AML-193 (cell line): ENCODE data around the gene UVRAG.

Experiments used
- DNase-seq, 2 experiments: peaks; one replicate each; lab custom pipeline; 2025; lab: John Stamatoyannopoulos, UW

UVRAG gene

DNA sequence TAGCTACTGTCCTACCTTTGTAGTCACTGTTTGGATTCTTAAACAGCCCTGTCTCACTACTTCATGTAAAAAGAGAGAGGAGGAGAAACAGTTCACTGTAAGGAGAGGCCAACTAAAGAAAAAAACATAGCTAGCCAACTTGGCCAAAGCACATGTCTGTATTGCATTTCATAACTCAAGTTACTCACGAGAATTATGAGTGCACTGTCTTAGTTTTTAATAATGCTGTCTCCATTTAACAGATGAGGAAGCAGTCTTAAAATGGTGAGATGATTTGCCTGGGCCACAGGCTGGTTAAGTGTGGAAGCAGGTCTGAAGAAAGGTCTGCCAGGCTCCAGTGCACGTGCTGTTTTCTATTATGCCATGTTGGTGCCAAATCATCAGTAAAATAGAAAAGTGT is 104.5 kb downstream of the UVRAG start:
- DNase-seq, result no peak

DNA sequence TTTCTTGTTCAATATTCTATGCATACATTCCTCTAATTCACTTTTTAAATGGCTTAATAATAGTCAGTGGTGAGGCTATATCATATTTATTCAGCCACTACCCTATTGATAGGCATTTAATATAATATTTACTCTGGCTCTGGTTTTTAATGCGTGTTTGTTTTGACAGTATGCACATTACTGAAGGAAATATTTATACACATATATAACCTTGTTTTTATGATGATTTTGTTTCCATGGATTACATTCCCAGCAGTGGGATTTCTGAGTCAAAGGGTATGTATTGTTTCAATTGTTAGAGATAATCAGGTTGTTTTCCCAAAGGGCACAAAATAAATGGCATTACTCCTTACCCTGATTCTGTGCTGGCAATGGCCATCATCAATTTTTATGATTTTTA is 105.8 kb downstream of the UVRAG start:
- no peak for DNase-seq

DNA sequence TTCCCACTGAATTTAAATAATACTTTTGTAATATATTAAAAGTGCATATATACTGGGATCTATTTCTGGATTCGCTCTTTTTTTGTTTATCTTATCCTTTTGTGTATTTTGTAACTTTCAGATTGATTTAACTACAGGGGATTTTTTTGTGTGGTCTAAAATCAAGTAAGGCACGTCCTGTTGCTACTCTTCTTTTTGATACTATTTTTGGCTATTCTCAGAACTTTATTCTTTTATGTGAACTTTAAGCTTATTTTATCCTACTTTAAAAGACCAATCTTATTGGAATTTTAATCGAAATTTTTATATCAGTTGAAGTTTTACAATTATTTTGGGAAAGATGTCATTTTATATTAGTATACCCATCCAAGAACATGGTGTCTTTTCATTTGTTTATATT is 106.8 kb downstream of the UVRAG start:
- DNase-seq, result no peak

DNA sequence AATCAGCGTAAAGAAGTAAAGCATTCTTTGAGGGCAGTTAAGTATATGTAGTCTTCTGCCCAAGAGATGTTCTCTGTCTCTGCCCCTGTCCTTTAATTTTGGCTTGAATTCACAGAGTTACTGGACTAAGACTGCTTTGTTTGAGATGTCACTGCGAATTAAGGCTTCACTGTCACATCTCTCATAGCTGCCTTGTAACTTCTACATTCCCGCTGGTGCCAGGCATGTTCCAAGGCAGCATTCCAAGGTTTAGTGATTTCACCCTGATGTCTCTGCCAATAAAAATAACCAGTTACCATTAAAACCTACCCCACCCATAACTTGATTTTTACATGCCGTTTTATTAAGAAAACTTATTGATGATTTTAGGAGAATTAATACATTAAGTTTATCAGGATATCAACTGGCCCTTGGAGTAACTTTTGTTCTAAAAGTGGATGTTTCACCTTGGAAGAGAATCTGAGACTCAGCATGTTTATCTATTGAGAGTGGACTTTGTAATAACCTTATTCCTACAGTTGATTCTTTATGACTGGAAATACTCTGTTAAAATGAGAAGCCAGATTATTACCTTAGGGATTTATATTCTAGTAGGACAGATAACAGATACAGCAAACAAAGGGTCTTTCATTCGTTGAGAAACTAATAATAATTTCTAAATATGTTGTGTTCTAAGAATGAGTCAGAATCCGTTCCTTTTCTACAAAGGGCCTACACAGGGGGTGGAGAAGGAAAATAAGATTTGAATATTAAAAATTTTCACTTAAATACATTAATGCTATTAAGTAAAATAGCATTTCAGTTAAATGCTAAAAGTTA is 110.2 kb downstream of the UVRAG start:
- DNase-seq, result no peak

DNA sequence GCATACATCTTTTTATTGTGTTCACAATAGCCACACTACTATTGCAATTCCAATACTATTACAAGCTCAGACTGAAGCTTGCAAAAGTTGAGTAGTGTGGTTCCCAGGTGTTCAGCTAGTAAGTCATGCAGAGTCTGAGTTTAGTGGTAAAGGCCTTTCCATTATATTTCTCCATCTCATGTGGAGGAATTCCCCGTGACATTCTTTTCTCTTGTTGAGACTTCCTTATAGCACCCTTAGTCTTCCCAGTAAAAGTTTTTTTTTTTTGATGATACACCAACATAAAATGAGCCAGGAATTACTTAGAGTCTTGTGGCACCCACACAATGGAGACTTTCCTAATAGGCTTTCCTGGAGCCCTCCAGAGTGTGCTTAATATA is 110.8 kb downstream of the UVRAG start:
- no peak for DNase-seq

DNA sequence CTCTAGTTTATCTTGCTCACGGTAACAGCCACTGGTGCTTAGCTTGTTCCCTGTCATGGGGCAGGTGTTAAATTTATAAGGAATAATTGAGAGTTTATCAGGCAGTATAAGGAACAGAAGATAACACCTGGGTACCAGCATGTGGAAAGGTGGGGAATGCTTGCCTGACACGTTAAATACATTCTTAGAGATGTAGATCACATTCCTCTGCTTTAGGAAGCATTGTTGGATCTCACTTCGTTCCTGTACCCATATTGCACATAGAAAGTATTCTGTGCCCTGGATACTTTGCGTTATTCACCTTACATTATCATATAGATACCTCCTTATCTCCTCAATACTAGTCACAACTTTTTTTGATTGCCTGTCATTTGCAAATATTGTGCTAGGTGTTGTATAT is 114.7 kb downstream of the UVRAG start:
- DNase-seq, result no peak

DNA sequence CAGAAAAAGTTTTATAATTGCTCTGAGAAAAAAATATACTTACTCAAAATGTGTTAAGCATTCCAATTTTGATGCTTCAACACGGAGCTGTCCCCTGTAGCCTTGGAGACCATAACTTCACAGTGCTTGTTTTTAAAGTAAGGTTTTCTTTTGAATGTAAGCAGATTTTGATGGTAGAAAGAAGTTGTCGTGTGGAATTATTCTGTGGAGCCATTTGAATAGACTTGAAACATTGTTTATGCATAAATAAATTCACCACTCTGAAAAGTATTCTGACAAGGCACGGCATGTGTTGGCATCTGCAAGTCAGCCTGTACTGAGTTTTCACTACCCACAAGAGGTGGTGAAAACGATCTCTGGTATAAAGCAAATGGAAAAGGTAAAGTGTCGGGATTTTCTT is 115.5 kb downstream of the UVRAG start:
- no peak for DNase-seq

DNA sequence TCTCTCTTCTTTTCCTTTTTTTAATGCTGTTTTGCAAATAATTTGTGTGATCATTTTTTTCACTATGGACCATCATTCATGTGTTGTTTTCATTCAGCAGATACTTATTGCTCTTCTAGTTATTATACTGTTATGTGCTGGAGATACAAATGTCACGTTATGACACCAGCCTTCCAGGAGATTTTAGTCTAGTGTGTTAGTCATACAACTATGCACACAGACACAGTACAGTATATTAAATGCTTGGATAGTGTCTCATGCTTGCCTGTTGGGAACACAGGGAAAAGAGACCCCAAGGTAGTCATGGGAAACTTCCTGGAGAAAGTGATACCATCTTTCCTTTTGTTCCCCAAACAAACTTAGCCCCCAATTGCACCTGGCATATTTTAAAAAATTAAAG is 116.1 kb downstream of the UVRAG start:
- no peak for DNase-seq

DNA sequence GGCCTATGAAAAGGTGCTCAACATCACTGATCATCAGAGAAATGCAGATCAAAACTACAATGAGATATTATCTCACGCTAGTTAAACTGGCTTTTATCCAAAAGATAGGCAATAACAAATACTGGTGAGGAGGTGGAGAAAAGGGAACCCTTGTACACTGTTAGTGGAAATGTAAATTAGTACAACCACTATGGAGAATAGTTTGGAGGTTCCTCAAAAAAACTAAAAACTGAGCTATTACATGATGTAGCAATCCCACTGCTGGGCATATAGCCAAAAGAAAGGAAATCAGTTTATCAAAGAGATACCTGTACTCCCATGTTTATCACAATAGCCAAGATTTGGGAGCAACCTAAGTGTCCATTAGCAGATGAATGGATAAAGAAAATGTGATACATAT is 118.7 kb downstream of the UVRAG start:
- DNase-seq, result peak in 1 of 2 experiments; percentile 7

DNA sequence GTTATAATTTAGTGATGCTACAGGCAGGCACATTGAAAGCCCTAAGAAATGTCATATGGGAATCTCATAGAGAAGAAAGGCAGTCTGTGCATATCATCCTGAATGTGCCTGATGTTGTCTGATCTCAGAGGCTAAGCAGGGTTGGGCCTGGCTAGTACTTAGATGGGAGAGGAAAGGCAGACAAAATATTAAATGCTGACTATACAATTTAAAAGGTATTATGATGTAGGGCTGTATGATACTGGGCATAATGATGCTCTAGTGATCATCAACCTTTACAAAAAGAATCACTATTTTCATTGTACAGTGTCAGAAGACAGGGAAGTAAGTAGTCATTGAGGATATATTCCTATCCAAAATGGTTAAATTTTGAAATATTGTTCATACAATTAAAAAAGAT is 119.8 kb downstream of the UVRAG start:
- no peak for DNase-seq

DNA sequence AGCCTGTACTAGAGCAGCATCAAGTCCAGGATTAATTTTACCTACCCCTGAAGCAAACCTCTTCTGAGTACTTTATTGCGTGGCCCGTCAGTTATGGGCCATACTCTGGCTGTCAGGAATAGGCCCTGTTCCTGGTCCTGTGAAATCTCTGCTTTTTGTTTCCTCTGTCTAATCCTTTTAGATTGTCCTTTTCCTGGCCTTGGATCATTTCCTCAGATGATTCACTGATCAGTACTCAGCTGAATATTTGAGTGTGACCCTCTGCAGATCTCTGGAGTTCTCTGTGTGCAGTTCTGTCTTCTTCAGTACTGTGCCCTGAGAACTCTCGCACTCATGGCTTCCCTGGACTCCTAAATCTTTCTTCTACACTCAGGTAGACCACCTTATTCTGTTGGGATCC is 123.5 kb downstream of the UVRAG start:
- no peak for DNase-seq

DNA sequence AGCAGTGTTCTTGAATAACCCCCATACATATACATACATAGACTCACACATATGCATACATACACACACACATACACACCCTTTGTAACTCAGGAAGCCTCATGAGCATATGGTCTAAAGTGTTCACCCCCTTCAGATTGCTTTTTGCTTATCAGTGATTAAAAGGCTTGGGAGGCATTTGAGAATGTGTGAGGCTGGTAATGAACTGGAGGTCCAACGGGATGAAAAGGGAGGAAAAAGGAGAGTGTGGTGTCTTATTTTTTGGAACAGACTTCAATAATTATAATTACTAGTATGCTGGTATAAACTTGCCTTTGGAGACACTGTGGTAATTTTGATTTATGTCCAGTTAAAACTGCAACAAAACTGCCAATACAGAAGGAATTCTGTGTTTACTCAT is 124.5 kb downstream of the UVRAG start:
- DNase-seq, result no peak

DNA sequence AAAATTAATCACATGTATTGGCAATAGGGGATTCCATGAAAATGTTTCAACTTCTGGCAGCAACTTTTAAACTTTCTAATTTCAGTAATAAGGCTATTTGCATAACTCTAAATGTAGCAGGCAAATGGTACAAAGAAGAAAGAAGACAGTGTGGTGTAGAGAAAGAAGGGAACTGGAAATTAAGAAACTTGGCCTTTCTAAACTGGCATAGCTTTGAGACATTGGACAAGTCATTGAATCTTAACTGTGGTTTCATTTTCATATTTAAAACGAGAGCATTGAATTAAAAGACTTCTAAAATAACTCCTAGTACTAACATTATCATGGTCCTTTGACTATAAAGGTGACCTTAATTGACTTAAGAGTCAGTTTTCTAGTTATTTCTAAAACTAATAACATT is 125.0 kb downstream of the UVRAG start:
- DNase-seq, result no peak

DNA sequence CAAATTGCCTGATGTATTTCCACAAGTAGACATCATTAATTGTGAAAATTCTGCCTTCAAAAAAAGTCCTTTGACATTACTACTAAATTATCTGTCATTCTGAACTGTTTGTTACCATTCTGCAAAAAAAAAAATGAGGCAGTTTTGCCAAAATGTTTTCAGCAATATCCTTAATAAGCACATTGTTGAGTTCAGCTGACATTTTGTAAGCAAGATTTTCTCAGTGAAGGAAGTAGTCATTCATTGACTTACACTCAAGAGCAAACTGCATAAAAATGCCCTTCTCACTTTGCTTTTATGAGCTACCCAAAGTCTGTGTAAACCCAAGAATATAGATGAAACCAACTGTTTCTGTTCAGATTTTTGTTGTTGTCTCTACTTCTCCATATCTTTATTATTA is 125.9 kb downstream of the UVRAG start:
- no peak for DNase-seq

DNA sequence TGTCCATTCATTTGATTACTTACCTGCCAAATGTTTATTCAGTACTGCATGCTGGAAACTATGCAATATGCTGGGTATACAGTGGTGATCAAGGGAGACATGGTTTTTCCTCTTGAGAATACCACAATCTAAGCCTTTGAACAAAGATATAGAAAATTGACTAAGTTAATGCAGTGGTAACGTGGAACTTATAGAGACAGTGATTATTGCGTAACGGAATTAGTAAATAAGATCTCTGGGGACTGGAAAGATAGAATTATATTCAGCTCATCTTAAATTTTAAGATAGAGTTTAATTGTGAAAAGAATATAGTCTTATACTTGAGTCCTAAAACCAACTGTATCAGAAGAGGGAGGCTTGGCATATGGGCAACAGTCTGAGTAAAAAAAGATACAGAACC is 129.5 kb downstream of the UVRAG start:
- DNase-seq, result no peak

DNA sequence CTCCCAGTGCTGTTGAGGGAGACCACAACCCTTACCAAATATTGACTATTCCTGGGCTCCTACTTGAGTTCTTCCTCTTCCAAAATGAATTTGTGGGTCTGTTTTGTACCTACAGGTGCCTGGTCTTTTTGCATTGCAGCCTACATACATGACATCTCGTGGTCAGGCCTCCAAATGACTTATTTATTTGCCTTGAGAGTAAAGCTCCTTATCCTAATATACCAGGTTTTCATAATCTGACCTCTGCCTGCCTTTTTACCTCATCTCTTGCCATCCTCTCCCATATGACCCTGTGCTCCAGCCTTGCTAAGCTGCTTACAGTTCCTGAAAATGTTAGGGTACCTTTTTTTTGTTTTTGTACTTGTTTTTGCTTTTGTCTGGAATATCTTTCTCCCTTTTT is 130.4 kb downstream of the UVRAG start:
- DNase-seq, result no peak

DNA sequence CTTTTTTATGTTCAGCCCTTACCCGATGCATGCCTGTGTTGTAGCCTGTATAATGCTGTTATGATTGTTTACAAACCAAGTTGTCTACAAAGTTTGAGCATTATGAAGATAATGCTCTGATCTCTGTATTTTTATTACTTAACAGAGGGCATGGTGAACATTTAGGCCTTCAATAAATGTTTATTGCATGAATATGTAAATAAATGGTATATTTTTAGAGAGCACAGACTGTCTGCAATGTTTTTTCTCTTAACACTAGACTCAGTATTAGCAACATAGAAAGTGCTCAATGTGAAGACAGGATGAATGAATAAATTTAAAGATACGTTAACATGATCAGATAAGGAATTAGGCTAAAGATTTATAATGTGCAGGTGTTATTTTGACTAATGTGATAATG is 130.9 kb downstream of the UVRAG start:
- no peak for DNase-seq

DNA sequence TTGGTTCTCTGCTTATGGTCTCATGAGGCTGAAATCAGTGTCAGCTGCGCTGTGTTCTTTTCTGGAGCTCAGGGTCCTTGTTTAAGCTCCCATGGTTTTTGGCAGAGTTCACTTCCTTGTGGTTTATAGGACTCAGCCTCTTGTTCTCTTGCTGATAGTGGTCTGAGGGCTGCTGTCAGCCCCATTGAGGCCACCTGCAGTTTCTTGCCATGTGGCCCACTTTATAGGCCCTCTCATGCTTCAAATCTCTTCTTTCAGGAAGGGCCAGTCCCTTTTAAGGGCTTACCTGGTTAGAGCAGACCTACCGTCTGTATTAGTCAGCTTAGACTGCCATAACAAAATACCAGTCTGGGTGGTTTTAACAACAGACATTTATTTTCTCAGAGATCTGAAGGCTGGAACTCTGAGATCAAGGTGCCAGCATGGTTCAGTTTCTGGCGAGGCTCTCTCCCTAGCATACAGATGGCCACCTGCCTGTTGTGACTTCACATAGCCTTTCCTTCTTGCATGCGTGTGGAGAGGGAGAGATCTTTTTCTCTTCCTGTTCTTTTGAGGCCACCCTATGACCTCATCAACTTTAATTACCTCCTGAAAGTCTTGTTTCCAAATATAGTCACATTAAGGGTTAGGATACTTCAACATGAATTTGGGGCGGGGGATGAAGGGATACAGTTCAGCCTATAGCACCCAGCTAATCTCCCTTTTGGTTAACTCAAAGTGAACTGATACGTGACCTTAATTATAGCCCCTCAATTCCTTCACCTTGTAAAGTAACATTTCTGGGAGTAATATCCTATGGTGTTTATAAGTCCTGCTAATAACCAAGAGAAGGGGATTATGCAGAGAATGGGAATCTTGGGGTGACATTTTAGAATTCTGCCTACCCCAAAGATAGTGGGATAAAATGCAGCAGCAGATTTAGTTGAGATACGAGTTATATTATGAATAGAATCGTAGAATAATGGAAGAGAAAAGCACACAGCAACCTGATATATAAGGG is 131.8 kb downstream of the UVRAG start:
- no peak for DNase-seq

DNA sequence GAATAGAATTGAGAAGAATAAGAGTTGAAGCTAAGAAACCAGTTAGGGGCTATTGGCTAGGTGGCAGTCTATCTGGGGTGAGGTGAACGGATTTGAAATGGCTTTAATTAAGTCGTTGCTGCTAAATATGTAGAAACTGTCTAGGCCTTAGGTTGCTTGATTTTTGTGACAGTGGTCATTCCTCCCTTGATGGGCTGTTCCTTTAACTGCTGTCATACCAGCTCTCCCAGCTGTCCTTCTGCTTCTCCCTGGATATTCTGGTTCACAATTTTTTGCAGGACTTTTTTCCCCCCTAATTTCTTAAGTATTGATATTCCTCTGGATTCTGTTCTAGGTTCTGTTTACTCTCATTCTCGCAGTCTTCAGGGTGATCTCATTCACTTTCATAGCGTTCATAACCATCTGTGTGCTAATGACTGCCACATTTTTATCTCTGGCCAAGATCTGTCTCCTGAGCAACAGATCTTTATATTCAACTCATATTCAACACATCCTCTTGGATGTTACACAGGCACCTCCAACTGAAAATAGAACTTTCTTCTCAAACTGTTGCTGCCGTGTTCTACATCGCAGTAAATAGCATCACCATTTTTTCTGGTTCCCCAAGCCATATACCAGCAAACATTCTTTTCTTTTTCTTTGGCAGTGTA is 134.1 kb downstream of the UVRAG start:
- no peak for DNase-seq

DNA sequence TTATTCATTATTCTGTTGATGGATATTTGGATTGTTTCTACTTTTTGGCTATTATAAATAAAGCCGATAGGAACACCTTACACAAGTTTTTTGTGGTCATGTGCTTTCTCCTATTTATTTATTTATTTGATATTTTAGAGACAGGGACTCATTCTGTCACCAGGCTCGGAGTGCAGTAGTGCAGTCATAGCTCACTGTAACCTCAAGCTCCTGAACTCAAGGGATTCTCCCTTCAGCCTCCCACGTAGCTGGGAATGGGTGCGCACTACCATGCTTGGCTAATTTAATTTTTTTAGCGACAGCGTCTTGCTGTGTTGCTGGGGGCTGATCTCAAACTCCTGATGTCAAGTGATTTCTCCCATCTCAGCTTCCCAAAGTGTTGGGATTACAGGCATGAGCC is 135.1 kb downstream of the UVRAG start:
- no peak for DNase-seq

DNA sequence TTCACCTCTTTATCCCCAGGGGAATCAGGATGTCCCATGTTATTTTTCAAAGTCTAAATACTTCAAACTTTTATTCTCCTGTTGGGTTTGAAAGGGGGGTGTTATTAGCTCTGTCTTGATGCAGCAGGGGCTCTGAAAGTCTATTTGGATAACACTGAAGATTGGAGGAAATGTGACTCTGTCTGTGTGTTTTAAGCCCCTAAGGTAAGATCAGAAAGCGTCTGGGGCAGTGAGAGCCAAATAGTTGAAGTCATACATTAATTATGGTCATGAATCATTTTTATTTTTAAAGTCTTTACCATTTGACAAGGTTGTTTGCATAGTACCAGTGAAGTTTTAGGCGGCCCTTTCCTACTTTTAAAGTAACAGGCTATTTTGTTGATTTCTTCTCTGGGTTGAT is 139.0 kb downstream of the UVRAG start:
- DNase-seq, result no peak

DNA sequence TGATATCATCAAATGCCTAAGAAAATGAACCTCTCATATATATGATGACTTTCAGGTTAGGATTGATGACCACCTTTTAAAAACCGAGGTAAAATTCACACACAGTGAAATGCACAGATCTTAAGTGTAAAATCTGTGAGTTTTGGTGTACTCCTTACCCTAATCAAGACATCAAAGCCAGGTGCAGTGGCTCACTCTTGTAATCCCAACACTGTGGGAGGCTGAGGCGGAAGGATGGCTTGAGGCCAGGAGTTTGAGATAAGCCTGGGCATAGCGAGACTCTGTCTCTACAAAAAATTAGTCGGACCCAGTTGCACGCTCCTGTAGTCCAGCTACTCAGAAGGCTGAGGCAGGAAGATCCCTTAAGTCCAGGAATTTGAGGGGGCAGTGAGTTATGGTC is 140.4 kb downstream of the UVRAG start:
- DNase-seq, result no peak

DNA sequence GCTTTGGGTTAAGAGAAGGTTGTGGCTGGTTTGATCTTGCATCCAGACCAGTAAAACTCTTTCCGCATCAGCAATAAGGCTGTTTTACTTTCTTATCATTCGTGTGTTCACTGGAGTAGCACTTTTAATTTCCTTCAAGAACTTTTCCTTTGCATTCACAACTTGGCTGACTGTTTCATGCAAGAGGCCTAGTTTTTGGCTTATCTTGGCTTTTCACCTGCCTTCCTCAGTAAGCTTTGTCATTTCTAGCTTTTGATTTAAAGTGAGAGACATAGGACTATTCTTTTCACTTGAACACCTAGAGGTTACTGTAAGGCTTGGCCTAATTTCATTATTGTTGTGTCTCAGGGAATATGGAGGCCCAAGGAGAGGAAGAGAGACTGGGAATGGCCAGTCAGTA is 144.5 kb downstream of the UVRAG start:
- no peak for DNase-seq
